HK-2 (cell line): ENCODE measurements around the gene MYO19.
"Not testable (repeated sequence)": the region's sequence is repeated elsewhere in the genome, so short reads cannot be mapped to it uniquely, and the experiment has no call there.

ENCODE experiments used
- DNase-seq: peaks from one replicate; pipeline ENCODE4 v3.0.0-alpha.2; 2018; ENCODE audit not compliant: unreplicated experiment

Gene MYO19

DNA sequence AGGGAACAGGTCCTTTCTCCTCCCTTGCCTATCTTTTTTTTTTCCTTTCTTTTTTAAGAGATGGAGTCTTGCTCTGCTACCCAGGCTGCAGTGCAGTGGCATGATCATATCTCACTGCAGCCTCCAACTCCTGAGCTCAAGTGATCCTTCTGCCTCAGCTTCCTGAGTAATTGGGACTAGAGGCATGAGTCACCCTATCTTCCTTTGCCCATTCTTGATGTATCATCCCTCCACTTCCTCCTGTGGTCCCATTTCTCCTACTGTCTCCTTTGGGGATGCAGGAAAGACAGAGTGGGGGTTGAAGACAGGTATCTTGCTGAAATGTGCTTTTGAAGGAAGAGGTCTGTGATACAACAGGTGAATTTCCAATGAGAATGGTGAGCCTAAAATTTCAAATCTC, 5.5 kb downstream of the MYO19 start:
- no peak for DNase-seq

DNA sequence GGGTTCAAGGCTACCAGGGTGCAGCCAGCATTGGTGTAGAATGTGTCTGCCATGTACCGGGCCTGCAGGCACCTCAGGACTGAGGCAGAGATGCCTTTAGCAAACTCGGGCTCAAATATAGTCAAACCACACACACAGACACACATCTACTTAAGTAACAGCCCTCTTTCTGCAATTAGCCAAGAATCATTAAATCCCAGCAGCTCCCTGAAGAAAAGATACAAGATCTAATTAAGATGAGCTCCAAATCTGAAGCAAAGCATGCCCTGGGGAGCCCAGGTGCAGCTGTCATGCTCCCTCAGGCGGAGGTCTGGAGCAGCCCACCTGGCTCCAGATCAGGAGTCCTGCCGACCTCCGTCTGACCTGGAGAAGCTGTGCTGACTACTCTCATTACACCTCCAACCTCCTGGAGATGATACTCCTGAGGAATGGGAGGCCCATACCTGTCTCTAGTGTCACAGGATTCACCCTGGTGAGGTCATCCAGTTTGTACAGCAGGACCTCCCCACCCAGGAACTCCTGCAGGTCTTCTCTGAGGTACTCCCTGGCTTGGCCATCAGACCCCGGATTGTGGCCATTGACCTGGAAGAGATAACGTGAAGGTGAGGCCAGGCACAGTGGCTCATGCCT, 6.9 kb downstream of the MYO19 start:
- no peak for DNase-seq

DNA sequence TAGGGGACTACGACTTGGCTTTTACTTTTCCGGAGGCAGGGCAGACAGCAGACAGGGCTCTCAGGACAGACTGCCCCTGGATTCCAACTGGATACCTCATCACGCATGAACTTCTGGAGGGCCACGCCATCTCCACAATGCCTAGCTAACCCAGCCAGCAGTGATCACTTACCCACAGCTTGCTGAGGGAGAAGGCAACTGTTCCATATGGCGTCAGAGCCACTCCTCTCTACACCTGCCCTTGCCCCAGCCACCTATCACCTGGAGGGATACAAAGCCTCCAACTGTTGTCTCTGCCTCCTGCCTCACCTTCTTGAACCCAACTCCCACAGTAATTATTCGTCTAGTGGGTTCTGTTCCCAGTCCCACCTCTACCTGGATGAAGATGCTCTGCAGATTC, 8.8 kb downstream of the MYO19 start:
- no peak for DNase-seq

DNA sequence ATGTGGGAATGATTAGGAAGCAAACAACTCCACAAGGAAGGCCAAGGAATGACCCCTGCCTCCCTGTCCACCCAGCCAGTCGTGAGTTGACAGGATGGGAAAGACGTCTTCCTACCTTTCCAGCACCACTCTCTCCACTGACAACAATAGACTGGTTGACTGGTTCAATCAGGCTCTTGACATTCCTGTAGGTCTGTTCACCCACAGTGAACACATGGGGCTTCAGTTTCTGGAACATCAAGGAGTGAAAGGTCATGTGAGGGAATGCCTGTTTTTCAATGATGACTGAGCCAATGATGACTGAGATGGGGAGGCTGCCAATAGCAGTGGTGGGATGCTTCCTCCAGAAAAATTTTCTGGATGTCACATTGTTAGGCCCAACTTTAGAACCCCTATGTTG, 9.6 kb downstream of the MYO19 start:
- no peak for DNase-seq

DNA sequence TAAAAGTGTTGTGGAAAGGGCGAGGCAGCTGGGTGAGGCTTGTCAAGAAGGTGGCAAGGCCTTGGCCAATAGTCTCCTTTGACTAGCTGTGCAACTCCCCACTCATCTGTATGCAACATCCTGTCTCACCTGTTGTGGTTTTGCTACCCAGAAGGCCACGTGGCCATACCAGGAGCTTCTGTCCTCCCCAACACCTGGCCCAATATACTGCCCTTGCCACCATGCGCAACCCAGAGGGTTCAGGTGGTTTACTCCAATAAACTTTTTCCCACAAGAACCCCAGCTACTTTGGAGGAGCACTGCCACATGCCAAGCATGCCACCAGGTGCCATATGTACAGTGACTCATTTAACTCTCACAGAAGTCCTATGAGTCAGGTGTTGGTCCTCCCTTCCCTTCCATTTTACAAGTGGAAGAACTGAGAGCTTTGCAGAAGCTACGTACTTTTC, 10.2 kb downstream of the MYO19 start:
- DNase-seq: no peak

DNA sequence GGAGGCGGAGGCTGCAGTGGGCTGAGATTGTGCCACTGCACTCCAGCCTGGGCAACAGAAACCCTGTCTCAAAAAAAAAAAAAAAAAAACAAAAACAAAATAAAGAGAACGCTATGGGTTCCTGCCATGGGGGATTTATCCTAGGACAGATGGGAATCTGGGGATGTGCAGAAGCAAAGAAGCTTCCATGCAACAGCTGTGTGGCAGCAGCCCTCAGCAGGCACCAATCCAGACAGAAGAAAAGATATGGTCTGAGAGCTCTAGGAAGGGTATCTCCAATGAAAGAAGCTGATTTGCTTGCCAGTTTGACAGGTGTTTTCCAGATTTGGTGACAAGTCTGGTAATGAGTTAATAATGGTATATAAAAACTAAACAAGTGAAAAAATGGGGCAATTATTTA, 11.6 kb downstream of the MYO19 start:
- DNase-seq: no peak

DNA sequence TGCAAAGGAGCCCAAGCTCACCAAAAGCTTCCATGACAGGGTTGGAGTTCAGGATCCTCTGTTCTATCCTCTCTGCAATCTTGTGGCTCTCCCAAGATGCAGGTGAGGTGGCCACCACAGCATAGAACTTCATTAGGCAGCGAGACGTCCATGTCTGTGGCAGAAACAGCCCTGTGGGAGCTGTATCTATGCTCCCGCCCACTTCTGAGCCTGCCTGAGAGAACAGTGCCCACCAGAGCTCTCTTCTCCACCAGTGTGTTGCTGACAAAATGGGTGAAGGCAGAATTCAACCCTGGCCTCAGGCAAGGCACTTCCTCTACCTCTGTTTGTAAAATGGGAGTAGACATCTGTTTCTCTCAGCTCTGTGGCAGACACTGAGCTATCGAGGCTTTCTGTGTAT, 18.8 kb downstream of the MYO19 start:
- DNase-seq: no peak

DNA sequence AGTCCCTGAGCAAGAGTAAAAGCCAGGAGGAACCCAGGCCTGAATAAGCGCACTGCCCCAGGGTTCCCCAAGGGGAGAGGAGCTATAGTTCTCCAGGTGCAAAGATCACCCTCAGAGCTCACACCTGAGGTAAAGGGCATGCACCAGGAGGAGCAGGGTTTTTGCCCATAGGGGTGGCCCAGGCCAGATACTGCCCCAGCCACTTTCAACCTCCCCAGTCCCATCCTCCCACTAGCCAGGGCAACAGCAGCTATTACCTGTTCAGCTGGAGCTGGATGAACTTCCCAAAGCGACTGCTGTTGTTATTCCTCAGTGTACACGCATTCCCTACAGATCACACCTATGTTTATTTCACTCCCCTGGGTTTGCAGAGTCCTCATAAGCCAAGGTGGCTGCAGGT, 19.8 kb downstream of the MYO19 start:
- no peak for DNase-seq

DNA sequence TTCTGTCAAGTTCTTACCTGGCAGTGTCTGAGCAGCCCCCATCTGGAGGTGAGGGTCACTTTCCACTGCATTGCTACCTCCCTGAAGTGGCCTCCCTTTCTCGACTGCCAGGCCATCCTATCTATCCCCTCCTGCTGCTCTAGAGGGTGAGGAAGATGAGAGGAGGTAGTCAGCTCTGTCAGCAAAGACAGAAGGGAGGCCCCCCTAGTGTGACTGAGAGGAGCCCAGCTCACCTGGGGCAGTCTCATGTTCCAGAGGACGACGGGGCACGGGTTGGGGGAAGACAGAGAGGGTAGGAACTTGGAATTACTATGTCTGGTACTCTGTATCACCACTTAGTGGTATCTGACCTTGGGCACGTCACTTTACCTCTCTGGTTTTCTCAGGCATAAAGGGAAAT, 22.0 kb downstream of the MYO19 start:
- DNase-seq: no peak

DNA sequence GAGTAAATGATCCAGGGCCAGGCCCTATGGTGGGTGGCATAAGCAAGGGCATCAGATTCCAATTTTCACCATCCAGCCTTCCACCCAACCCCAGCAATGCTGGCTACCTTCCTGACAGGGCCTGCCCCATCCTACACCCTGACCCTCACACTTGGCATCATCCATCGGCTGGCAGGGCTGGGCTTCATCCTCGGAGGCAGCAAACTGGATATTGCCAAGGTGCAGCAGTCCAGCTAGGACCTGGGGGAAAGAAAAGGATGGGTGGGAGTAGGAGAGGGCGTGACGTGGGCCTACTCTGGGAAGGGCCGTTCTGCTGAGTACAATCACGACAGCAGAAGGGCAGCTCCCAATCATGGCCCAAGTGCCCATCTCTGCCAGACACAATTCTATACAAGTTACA, 23.5 kb downstream of the MYO19 start:
- DNase-seq: no peak

DNA sequence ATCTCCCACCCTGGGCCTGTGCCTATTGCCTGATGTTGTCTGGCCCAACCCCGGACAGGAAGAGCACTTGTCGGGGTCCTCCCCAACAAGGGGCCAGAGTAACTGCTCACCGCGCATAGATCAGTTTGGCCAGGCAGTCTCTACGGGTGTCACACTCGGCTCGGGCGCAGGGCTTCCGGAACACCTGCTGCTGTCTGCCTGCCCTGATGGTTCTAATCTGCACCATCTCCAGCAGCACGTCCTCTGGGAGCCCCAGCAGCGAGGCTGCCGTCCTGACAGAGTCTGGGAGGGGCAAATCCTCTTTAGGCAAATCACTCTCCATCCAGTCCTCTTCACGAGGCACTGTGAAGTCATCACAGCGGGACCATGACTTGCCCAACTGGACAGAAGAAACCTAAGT, 24.0 kb downstream of the MYO19 start:
- DNase-seq: no peak

DNA sequence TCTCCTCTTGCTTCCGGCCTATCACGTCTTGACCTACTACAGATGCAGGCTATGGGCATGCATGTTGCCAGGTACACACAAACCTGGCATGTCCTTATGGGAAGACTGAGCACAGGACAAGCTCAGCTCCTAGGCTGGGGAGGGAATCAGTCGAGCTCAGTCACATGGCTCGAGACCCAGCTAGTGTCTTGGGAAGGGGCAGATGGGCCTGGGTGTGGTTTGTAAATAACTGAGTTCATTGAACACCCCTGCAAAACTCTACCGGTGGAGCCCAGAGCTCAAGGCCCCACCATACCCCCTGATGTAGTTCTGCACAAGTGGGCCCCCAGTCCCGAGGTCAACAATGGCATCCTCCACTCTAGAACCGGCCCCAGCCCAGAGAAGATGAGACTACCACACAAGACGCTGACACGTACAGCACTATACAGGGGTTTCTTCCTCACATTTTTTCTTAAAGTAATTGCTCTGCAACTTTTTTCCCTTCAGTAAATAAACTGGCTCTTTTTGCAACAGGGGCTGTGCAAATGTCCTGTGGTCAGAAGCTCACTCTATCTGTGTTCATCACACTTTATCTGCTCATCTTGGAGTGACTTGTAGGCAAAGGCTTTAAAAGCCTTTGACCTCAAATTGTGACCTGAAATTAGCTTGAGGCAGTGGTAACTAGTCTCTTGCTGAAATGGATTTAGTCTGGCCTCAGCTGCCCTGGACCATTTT, 25.2 kb downstream of the MYO19 start:
- DNase-seq: no peak

DNA sequence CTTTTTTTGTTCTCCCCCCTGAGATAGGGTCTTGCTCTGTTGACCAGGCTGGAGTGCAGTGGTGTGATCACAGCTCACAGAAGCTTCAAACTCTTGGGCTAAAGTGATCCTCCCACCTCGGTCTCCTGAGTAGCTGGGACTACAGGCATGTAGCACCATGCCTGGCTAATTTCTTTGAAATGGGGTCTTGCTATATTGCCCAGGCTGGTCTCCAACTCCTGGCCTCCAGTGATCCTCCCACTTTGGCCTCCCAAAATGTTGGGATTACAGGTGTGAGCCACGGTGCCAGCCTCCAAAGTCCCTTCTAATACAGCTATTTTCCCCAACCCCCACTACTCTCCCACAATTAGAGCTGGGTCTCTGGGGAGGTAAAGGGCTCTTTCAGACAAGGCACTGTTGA, 26.2 kb downstream of the MYO19 start:
- not testable (repeated sequence) for DNase-seq

DNA sequence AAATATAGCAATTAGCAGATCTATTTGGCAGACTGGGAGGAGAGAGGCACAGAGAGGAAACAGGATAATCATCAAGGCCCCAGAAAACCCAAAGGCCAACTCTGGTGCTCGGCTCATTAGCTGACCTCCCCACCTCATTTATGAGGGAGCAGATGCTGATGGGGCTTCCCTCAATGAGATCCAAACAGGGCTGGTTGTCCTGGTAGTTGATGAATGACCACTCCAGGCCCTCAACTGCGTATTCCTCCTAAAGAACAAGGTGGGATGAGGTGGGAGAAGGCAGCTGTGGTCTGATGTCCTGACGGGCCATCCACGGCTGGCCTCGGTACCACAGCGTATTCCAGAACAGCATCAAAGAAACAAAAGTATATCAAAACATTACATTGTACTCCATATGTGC, 27.4 kb downstream of the MYO19 start:
- no peak for DNase-seq

DNA sequence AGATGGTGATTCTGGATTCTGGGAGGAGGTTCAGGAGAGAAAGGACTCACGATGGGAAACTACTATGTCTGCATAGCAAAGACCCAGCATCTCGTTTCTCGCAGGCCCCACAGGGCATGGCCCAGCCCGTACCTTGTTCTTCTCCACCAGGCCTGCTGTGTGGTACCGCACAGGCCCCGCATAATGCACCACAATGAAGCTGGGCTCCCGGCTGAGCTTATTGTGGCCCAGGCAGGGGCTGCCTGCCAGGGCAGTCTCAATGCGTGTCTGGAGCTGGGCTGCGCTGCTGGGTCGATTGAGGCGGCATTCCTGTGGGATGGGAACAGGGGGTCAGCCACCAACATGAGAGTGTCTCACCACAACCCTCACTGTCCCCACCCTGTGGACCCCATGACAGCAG, 27.8 kb downstream of the MYO19 start:
- no peak for DNase-seq

DNA sequence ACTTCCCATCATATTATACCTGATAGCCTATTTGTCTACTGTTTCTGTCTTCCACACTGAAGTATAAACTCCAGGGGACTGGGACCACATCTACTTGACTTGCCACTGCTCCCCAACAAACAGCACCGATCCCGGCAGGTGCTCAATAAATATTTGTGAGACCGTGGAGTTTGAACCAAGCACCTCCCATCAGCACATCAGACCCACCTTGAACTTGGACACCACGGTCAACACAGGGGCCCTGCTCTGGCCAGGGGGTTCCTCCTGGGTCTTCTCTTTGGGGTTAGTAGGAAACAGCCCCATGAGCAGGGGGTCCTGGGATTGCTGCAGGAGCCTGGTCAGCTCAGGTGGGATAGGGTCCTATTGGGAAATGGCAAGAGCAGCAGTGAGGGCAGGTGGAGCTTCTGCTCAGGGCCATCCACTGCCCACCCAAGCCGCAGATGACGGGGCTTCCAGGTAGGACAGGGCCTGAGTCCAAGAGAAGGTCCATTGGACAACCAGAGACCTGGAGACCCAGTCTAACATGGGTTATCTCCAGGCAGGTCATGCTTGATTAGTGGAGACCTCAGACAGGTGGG, 28.3 kb downstream of the MYO19 start:
- no peak for DNase-seq

DNA sequence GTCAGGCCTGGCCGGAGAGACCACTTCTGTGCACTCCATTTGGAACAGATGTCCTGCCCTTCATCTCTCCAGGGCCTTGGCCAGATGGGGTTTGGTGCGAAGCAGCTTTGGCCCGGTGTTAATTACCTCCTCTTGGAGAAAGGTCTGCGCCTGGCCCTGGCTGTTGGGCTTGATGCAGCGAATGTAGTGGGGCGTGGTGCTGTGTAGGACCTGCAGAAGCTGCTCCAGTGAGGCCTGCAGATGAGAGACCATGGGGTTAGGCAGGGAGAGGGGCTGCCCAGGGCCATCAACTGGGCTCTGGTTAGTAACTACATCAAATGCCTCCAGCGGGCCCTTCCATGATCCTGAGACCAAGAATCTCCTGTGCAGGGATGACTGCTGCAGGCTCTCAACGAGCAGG, 29.5 kb downstream of the MYO19 start:
- no peak for DNase-seq

DNA sequence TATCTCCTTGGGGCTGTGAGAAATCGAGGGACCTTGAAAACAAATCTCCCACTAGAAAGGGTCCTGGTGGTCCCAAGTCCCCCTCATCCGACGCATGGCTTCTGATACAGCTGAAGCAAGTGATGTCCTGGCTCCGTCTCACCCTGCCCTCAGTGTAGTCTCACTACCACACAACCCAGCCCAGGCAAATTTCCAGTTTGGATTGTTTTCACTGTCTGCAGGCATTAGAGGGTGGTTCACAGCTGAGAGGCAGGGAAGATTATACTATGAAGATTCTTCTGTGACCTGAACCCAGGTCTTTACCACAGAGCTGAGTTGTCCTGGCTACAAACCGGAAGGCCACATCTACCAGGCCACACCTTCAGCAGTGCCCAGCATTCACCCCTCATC, 30.5 kb downstream of the MYO19 start:
- no peak for DNase-seq

DNA sequence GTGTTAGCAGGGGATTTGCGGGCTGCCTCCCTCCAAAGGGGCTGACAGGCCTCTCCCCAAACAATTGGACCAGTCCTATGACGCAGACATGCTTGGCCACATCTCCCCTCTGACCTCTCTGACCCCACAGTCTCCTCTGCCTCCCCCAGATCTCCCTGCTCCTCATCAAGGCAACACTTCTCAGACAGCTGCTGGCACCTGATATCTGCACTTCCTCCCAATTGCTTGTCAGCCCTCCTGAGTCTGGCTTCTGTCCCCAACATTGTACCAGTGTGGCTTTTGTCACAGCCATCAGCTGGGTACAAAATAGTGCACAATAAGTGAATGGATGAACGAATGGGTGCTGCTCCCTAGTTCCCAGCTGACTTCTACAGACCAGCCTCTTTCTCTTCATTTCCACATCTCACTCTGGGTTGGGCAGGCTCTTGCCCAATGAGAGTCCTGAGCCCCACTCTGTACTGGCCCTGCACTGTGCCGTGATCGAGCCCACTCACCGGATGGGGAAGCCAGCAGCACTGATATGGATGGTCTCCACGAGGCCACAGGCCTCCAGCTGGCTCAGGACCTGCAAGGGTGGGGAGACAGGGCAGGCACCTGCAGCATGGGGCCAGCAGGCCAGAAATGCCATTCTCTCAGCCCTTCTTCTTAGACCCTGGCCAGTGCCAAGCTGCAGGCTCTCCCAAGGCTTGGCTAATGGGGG, 31.1 kb downstream of the MYO19 start:
- no peak for DNase-seq

DNA sequence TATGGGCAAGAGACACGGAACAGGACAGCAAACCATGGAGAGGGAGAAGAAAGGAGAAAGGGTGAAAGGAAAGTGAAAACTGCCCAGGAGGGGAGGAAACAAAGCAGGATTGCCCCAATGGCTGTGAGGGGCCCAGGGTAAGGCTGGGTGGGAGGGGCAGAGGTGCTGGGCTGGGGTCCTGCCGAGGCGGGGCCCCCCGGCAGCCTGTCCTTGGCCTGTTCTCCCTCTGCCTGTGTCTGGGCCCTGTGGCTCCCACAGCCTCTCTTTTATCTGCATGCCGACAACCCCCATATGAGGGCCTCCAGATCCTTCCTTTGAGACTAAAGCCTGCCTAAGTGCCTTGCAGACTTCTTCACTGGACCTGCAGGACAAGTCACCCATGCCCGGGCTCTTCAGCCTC, 32.7 kb downstream of the MYO19 start:
- DNase-seq: no peak

DNA sequence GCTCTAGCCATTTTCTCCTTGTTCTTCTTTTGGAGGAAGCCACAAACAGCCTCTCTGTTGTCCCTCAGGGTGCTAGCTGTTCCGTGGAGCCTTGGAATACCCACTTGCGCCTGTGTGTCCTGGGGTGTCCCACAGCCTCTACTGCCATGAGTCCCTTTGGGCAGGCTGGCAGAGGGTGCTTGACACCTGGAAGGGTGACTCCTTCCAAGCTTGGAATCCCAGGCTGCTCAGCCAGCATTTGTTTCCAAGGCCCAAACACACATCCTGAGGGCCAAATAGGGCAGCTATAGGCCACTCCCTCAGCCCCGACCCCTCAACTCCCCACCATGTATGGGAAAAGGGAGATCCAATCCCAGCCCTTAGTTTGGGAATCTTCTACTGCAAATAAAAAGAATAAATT, 33.3 kb downstream of the MYO19 start:
- no peak for DNase-seq

DNA sequence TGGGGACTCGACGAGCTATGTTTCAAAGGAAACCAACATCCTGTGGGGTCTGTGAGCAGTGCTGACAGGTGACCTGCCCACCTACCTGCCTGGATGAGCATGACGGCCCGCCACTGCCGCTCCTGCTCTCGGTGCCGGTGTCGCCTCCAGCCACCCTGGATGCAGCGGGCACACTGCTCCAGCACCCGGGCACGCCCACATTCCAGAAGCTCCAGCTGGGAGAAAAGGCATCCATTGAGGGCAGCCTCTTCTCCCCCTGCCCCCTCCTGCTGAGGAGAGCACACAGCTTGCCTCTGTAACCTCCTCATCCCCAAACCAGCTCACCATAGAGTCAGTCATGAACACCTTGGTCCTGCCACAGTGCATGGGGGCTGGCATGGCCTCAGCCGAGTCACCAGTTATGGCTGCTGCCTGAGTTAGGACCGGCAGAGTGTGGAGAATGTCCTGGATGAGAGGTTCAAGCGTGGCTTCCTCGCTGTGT, 33.9 kb downstream of the MYO19 start:
- no peak for DNase-seq
